HG03097 (cell line): ENCODE data around the gene CADPS2.

Source experiments
- ATAC-seq: cut with Tn5 transposase; IDR thresholded peaks from one replicate; pipeline ENCODE4 v1.9.1; 2021; ENCODE audit not compliant: unreplicated experiment, low FRiP score

CADPS2 gene

DNA sequence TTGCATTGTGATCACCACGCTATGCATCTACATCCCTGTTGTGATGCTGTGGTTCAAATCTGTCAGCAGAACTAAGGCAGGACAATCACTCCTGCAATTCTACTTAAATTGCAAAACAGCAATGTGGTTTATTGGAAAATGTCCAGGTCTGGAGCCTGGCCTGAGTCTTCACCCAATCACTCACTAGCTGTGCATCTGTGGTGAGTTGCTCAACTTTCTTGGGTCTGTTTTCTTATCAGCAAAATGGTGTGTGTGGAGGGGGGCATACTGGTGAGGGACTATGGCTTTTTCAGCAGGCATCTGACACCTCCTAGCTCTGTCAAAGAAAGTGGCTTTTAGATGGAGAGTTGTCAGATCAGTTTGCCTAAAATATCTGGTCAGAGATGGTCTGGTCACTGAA, 473.4 kb downstream of the CADPS2 start:
- no peak for ATAC-seq

DNA sequence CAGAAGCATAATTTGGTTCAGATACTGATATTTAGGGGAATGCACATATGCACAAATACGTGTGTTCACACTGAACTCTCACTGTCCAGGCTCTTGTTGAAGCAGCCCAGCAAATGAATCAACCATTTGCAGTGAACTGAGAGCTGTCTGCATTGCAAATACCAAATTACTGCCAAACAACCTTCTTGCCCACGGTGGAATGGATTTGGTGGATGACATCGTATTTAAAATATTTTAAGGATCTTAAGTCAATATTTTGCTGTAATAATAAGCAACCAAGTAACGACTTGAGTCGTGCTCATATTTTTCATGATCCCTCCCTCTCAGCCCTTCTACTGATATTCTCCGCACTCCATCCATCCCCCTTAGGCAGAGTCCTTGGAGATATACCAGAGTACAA, 473.8 kb downstream of the CADPS2 start:
- ATAC-seq, result no peak

DNA sequence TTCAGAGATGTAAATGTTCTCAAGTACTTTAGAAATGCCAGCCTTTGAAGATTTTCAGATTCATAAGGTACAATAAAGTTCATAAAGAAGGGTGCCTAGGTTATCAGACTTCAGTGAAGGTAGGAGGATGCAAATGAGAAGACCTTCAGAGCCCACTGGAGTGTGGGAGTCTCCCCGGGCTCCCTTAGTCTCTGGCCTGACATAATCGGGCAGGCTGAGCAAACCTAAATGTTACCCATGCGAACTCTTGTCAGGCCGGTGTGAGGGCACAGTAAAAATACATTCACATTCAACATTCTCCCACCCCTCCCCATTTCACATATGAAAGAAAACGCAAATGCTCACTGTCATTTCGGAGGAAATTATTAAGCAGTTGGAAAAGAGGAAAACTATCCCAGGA, 479.1 kb downstream of the CADPS2 start:
- no peak for ATAC-seq

DNA sequence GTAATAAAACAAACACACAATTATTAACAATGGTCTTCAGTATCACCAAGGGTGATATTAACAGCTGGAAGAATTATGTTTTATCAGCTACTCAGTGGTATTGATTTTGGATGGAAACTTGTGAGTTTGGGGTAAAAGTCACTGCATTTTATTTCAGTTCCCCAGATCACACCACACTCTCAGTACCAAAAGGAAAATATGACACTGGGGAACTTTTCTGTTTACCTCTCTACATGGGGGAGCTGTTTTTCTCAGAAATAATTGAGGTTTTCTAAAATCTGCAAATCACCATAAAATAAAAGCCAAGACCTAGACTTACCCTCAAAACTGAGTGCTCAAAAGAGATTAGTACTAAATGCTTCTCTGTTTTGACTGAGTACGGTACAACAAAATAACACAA, 483.1 kb downstream of the CADPS2 start:
- ATAC-seq, result no peak

DNA sequence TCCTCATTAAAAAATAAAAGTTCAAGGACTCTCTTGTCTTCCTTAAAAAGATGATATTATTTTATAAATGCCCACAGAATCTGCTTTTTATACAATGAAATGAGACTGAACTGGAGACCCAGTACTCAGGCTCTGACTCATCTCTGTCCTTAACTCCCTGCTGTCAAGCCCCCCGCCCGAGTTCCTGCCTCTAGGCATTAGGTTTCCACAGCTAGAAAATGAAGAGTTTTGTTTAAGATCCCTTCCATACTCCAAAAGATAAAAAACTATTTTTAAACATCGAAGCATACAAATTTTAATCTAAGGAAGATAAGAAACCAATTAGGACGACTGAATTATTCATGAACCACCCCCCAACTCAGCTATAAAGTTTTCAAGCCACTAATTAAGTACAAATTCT, 484.0 kb downstream of the CADPS2 start:
- ATAC-seq, result no peak

DNA sequence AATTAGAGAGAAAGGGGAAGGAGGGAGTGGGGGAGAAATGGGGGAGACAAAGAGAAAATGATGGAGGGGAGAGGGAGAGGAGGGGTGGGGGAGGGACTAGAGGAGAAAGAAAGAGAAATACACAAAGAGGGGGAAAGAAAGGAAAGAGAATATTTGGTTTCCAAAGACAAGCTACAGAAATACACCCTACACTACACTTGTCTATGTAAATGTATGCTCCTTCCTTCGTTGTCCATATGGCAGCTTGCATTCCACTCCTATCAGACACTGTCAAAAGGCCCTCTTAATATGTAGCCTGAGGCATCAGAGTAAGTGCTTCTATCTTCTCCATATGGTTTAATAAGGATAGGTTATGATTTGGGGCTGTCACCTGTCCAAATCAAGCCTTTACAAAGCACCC, 488.9 kb downstream of the CADPS2 start:
- ATAC-seq, result no peak

DNA sequence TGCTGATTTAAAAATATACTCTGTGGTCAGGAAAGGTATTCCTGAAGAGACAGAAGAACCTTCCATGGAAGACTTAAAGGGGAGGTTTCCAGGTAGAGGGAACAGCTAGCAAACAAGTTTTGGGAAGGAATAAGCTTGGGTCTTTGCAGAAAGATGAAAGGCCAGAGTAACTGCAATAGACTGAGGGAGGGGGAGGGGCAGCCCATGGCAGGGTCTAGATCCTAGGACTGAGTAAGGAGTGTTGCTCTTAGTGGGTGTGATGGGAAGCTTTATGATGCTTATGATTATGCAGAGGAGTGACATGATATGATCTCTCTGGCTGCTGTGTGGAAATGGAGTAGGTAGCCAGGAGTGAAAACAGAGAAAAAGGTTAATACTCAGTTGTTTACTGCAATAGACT, 491.7 kb downstream of the CADPS2 start:
- ATAC-seq, result no peak

DNA sequence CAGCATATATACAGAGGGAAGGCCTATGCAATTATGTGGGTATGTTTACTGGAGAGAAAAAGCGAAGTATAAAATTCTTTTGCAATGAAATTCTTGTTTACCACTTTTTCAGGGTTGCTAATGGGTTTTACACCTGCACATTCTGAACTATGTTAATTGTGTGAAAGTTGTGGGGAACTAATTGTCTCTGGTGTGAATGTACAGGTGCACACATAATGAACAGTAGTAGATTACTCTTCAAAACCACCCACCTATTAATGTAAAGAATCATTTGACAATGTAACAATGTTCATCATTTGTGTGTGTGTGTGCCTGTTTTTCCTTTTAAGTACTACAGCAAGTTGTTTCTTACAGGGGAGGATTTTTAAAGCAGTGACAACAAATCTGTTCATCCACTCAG, 501.7 kb downstream of the CADPS2 start:
- ATAC-seq, result no peak

DNA sequence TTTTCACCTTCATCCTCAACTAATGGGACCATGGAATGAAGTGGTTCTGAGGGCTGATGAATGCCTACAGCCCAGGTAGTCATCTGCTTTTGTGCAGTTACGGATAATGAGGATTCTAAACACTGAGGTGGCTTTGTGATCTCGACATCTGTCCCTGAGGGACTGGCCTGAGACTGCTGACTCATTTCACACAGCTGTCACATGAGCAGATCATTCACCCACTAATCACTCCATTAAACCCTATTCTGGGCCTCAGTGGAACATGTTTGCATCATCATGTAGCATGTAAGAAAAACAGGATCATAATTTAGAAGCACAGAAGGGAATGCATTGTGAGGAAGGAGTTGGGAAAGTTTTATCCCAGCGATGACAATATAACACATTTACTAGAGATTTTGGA, 502.3 kb downstream of the CADPS2 start:
- ATAC-seq, result peak; percentile 68

DNA sequence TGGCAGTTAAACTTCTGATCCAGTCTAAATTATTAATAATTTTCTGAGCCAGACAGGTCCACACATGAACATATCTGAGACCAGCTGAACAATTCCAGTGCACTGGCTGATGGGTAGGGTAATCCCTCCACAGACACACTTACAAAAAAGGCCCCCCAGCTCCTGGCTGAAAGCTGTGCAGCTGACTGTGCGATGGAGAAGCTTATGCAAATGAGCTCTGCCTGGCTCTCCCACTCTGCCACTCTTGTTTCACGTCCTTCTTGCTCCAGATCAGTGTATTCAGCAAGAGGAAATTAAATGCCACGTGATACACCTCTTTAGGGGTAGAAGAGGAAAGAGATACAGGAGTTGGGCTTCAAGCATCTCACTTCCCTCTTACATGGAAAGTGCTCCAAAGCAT, 505.3 kb downstream of the CADPS2 start:
- no peak for ATAC-seq

DNA sequence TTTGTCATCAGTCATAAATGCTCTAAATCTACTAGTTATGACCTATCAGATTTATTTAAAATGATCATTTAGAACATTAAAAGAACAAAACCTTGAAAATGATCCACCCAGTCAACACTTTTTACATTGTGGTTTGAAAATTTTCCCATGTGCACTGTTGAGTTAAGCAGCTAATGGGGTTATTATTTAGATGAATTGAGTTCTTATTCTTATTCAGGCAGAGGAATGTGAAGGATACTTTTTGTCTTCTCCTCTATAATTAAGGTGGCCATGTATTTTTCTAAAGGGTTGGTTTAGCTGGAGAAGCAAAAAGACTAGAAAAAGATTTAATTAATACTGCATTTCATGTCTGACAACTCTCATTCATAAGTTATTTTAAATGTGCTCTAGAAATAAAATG, 506.8 kb downstream of the CADPS2 start:
- no peak for ATAC-seq

DNA sequence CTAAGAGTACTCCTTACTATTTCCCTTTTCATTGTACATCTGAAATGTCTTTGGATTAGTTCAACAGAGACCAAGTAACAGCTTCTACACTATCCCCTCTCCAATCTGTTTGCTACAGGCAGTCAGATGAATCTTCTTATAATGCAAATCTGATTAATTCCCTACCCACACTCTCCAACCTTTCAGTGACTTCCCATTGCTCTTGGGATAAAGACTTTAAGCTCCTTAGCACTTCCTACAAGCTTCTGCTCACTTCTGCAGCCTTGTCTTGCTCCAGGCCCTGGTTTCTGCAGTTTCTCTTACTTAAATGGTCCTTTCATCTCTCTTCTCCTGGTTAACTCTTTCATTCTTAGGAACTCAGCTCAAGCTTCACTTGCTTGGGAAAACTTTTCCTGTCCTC, 516.5 kb downstream of the CADPS2 start:
- no peak for ATAC-seq

DNA sequence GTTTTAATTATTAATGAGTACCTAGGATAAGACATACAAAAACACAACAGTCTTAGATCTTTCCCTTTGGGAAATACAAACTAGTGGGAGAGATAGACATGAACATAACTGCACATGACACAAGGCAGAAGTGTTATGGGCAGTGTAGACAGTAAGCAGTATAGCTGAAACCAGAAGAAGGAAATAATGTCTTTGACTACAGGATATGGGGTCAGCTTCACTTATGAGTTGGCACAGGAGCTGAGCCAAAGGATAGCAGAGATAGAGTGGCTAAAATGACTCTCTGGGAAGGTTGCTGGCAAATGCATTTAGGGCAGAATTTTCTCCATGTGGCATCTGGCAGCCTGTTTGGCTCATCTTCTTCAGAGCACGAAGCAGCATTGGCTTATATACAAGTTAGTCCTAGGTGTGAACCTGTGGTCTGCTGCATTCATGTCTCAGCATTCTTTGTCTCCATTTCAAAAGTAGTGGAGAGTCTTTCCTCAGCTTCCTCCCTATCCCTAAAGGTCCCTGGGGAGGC, 521.4 kb downstream of the CADPS2 start:
- no peak for ATAC-seq

DNA sequence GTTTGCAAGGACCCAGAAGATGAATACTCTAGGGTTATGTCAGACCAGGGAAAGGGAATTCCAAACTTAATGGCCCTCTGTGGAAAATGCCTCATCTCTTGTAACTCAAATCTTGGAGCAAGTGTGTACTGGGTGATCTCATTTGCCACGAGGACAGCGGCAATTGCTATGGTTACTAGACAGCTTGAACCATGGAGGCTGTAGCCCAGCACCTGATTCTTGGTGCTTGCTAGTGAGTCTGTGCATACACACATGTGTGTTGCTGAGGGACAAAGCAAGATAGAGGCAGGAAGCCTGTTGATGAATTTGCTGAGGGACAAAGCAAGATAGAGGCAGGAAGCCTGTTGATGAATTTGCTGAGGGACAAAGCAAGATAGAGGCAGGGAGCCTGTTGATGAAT, 523.1 kb downstream of the CADPS2 start:
- no peak for ATAC-seq

DNA sequence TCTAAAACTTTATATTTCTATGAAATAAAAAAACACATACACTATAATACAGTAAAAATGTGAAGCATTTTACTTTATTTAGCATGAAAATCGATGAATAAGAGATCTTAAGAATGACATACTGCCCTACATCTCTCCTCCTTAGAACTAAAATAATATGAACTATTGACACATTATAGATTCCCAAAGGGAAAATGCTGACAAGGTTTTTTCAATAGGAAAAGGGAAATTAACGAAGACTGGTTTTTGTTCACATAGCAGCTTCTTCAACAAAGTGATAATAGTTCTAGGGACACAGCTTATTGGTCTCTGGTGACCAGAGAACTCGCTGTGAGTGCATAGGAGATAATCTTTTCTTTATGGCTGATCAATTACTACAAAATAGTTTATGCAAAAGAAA, 523.8 kb downstream of the CADPS2 start:
- no peak for ATAC-seq

DNA sequence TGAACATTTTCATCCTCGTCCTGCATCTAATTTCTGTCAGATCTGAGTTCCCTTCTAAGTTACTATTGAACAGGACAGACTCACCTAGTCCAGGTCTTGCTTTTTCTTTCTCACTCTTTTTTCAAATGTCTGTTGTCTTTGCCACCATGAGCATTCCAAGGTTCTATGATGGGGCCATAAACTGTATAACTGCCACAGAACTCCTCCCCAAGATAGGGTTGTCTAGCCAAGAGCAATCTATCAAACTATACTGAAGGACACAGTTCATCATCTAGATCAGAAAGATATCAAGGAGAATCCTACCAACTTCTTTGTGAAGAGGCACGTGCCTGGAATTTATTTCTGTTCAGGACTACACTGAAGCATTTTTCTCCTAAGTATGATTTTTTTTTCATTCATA, 531.6 kb downstream of the CADPS2 start:
- no peak for ATAC-seq

DNA sequence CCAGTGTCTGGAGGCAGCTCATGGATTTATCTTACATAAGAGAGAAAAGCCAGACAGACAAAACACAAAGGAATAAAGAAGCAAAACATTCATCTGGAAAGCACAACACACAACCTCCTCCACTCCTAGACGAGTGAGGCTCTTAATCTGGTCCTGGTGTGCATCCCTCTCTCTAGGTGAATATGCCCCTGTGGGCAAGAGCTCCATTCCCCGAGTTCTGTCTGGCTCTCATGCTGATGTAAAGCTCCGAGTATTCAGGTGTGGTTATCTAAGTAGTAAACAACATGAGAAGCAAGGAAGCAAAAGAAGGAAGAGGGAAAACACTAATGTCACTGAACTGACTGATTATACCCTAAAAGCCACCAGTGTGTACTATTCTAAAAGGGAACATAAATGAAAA, 533.8 kb downstream of the CADPS2 start:
- no peak for ATAC-seq

DNA sequence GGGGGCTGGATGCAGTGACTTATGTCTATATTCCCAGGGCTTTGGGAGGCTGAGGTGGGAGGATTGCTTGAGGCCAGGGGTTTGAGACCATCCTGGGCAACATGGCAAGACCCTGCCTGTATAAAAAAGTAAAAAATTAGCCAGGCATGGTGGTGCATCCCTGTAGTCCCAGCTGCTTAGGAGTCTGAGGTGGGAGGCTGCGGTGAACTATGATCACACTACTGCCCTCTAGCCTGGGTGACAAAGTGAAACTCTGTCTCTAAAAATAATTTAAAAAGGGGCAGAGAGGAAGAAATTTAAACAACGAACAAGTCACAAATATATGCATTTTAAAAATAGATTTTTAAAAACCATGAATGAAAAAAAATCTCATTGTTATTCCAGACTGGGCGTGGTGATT, 535.6 kb downstream of the CADPS2 start:
- no peak for ATAC-seq

DNA sequence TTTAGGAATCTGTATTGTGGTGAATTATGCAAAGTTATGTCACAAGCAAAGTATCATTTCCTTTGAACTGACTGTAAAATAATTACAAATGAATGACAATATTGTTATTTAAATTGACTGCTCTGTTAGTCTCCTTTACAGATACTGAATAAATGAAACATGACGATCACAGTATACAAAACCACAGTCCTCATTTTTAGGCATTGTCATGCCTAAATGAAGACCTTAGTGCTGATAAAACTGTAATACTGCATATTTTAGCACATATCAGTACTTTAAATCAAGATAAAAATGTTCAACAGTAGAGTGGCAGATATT, 542.0 kb downstream of the CADPS2 start:
- no peak for ATAC-seq

DNA sequence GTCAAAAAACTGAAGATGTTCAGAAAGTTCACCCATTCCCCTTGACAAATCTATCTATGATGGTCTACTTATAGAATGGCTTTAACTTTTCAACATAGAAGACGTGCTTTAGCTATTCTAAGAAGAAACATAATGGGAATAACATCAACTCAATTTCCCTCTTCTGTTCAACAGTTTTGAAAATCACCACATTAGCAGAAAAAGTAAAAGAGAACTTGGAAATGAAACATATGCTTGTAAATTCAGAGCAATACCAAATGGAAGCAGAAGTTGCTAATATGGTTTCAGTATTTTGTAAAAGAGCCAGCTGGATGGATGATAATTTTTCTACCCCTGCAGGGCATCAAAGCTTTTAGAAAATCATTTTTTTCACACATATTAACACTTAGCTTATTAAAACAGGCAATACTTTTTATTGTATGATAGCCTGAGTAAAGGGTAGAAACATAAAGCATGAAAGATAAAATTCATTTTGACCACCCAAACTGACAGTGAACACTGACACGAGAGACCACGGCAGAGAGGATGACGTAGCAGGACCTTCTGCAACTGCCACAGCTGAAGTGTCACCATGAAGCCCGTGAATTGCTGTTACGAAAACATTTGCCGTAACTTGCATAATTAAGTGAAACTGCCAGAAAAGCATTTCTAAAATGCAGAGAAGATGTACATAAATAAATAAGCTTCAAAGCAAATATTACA, 542.5 kb downstream of the CADPS2 start:
- ATAC-seq, result no peak

DNA sequence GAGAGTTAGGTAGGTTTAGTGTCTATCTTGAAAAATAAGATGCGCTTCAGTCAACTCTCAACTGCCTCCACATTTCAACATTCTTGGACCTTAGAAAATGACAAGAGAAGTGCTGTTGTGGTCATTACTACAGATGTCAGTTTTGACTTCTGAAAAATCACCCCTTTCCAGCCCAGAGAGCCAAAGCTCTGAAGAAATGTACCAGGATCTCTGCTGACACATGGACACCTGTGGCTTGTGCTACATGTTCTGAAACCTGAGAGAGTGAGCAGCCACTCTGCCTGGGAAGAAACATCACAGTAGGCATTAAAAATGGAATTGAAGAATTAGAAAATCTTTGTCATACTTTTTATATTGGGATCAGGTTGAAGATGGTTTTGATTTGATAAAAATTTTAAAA, 545.8 kb downstream of the CADPS2 start:
- no peak for ATAC-seq

DNA sequence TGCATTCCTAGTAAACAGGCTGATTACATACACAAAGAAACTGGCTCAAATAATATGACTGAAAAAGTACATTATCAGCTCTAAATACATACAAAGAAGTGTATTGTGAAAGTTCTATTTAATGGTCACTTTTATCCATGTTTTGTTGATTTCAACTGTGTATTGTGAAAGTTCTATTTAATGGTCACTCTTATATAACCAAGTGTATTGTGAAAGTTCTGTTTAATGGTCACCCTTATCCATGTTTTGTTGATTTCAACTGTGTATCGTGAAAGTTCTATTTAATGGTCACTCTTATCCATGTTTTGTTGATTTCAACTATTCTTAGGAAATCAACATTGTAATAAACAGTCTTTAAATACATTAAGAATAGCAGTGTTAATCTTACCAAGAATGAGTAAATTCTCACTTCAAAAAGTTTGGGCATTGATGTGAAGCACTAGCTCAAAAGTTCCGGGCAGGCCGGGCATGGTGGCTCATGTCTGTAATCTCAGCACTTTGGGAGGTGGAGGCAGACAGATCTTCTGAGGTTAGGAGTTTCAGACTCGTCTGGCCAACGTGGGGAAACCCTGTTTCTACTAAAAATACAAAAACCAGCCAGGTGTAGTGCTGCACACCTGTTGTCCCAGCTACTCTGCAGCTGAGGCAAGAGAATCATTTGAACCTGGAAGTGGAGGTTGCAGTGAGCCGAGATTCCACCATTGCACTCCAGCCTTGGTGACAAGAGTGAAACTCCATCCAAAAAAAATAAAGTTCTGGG, 546.9 kb downstream of the CADPS2 start:
- no peak for ATAC-seq
